Activated CD4-positive, CD25-positive, alpha-beta regulatory T cell treated with anti-CD3 and anti-CD28 coated beads, Interleukin-2, amount 50 U/mL, for 72 hours (primary cell): ENCODE data around the gene BACE1.
"Not testable (repeated sequence)": the region's sequence is repeated elsewhere in the genome, so short reads cannot be mapped to it uniquely, and the experiment has no call there.

Source experiments
- DNase-seq: peaks from one replicate; pipeline ENCODE4 v3.0.0; 2021

The BACE1 gene

GRCh38 chr11:117272175-117272574 lies 43.9 kb downstream of the BACE1 start:
- DNase-seq, result not testable (repeated sequence)

GRCh38 chr11:117271208-117271607 lies 44.8 kb downstream of the BACE1 start:
- no peak for DNase-seq

DNA sequence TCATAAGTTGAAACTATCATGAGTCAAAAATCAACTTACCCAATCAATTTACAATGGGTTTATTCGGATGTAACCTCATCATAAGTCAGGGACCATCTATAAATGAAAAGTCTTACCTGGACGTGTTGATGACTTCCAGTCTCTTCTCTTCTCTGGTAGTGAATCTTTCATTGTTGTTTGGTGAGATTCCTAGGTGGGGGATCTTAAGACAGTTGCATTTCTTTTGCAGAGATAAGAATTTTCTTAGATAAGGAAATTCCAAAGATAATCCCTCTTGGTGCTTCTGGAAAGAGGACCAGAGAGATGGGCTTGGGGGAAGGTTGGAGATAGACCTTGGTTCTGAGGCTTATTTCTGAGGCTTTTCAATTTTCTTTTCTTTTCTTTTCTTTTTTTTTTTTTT lies 46.2 kb downstream of the BACE1 start:
- DNase-seq, result no peak

- no peak for DNase-seq
Observed at GRCh38 chr11:117265745-117266144, 50.3 kb downstream of the BACE1 start.

DNA sequence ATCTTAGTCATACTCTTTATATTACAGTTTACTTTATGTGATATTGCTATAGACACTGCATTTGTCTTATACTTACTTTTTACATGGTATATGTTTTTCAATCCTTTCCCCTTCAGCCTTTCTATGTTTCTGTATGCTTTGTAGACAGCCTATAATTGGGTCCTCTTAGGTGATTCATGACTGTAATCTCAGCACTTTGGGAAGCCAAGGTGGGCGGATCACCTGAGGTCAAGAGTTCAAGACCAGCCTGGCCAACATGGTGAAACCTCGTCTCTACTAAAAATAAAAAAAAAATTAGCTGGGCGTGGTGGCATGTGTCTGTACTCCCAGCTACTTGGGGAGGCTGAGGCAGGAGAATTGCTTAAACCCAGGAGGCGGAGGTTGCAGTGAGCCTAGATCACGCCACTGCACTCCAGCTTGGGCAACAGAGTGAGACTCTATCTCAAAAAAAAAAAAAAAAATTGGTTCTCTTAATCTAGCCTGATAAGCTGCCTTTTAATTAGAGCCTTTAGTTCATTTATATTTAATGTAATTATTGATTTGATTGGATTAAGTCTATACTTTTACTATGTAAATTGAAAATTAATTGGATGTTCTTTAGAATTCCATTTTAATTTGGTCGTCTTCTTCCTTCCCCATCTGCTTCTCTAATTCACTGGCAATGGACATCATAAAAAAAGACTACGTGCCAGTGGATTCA lies 51.3 kb downstream of the BACE1 start:
- DNase-seq, result not testable (repeated sequence)

DNA sequence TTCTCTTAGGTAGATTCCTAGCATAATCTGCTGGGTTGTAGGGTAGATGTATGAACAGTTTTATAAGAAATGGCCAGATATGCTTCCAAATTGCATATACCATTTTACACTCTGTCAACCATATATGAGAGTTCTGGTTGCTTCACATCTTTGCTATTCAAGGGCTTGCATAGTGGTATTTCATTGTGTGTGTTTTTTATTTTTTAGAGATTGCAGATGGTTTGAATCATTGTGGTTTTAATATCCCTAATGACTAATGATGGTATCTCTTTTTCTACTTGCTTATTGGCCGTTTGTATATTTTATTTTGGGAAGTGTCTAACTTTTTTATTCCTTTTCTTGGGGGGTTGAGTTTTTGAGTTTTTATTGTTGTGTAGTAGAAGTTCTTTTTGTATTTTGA lies 56.6 kb downstream of the BACE1 start:
- no peak for DNase-seq

DNA sequence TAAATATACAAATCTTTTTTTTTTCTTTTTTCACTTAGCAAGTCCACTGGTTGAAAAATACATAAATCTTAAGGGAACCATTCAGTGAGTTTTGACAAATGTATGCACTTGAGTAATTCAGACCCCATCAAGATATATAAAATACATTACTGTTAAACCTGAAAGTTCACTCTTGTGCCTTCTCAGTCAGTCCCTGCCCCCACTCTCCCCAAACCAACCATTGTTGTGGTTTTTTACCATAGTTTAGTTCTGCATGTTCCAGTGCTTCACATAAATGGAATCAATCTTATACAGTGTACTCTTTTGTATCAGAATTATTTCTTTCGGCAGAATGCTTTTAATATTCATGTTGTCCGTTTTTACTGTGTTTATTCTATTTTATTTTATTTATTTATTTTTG lies 57.5 kb downstream of the BACE1 start:
- DNase-seq, result no peak

GRCh38 chr11:117256573-117256972 lies 59.5 kb downstream of the BACE1 start:
- no peak for DNase-seq

- DNase-seq, result no peak
Observed at GRCh38 chr11:117255966-117256365, 60.1 kb downstream of the BACE1 start.

- DNase-seq, result no peak
Observed at GRCh38 chr11:117251506-117251905, 64.5 kb downstream of the BACE1 start.

GRCh38 chr11:117249571-117249970 lies 66.5 kb downstream of the BACE1 start:
- no peak for DNase-seq

DNA sequence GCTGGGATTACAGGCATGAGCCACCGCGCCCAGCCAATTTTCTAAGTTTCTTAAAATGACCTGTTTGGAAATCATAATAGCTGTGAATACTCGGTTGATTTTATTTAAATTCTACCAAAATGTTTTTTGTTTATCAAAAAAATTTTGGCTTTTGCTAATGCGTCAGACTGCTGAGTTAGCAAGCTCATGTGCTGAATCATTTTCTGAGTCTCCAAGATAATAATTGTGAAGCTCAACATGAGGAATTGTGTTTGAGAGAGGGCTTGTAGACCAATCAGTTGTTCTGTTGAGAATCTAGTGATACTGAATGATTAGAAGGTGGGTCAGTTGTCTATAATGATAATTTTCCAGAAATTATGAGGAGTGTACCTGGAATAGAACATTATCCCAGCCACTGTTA lies 67.7 kb downstream of the BACE1 start:
- no peak for DNase-seq

GRCh38 chr11:117239295-117239694 lies 76.8 kb downstream of the BACE1 start:
- no peak for DNase-seq

- no peak for DNase-seq
Observed at GRCh38 chr11:117238221-117238620, 77.8 kb downstream of the BACE1 start.
